OCI-M1 (cell line): ENCODE results near the gene CERS6.

Experiments used
- DNase-seq: peaks from one replicate; lab custom pipeline; 2025; lab: John Stamatoyannopoulos, UW

CERS6 gene

DNA sequence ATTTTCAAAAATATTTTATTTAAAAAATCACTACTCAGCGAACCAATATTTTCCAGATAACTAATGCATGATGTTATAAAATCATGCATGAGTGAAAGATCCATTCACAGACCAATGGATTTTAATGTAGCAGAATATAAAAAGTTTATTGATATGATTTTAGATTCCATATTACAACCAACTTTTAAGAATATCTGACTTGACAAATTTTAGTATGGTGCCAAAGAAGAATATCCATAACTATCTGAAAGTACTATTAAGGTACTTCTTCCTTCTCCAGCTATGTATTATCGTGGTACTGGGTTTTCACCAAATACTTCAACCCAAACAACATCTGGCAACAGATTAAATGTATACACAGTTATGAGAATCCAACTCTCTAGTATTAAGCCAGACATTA lies 246.5 kb downstream of the CERS6 start:
- DNase-seq, result no peak

DNA sequence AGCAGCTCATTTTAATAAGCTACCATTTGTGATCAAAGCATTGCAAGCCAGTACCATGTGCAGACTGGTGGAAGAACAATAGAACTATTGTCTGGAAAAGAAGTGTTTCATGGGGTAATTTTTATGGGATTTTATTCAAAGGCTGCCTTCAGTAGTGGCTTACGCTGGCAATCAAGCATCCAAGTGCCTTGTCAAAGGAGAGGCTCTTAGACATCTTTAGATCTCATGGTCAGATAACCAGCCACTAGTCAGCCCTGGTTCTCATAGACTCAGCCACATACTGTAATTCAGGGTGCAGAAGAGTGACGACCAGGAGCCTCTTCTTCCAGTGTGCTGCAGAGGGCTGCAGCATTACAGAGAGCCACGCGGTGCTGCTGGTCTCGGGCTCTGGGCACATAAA lies 247.9 kb downstream of the CERS6 start:
- no peak for DNase-seq

DNA sequence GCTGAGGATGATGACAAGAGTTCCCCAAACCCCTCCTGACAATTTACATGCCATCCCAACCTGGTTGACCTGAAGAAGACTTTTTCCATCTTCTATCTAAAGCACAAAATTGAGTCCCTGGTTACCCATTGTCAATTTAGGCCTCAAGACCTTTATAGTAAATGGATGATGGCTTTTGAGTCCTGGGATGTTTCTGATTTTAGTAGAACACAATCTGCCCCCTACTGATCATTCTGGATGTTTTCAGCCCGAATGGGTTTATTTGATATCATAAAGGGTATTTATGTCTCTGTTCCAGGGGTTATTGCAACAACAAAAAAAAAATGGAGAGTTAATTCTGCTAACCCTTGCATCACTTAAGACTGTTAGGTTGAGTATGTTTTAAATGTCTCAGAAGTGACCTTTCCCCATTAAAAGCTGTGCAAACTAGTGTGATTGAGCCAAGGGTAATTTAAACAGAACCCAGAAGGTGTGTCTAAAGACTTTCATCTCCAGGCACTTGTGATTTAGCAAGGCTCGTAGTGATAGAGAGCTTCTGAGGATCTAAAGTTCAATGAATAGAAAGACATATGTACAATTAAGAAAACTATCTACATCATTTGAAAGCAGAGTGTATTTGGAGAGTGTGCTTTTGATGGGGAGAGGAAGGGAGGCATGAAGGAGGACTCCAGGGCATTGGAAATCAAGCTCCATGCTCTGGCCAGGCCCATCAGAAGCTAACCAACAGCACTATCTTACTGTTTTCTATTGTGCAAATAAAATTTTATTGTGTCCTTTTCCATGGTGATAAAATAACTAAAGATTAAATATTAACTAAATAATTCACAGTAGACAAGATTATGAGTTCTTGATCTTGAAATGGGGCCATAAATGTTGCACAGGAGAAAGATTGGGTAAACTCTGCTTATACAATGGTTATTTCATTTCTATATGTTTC lies 249.7 kb downstream of the CERS6 start:
- peak; percentile 51 for DNase-seq

DNA sequence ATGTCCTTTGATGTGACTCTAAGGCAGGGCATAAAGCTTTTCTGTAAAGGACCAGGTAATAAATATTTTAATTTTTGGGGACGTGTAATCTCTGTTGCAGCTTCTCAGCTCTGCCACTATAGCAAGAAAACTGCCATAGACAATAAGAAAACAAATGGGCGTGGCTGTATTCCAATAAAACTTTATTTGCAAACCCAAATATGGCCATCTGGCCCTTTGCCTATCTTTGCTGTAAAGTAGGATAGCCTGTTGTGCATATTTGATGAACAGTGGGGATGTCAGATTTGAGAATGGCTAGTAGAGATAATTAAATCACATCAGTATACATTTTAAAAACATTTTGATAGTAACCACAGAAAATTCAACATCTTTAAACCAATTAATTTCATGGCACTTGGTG lies 250.7 kb downstream of the CERS6 start:
- no peak for DNase-seq

DNA sequence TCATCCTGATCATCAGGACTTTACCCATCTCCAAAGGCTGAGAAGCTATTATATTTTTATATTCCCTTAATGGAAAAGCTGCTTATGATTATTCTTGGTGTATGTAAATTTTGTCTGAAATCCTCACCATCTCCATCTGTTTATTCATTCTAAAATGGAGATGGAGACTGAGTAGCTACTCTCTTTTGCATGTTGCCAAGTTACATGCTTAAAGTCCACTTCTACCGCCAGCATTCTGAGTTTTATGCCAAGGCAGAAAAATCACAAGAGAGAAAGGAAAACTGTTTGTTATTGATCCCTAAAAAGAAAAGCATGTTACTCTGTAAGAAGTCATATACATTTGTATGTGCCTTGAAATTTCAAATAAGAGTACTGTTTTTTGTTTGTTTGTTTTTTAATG lies 252.0 kb downstream of the CERS6 start:
- DNase-seq, result no peak

DNA sequence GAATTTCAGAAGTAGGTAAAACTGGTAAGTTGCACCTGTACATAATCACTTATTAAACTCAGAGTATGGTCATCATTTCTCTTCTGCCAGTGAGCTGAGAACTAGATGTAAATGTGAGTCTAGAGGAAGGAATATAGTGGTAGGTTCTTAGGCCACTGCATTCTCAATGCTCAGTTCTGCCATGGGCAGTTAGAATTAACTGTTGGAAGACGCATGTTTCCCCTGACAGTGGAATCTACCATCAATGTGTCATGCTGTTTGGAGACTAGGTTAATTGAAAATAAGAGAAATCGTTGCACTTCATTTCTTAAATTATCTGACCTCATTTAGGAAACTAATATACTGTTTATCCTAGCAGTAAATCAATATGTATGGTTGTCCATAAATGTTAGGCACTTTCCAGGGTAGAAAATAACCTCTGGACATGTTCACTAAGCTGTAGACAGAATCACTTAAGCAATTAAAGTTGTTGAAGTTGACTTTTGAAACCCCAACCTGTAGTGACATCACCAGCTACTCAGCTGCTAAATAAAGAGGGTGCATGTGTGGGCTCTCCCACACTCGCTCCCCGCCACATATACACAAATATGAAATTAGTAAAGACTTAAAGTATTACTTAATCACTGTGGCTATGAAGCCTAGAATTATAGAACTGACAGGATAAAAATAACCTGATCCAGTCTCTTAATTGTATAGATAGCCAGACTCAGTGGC lies 254.8 kb downstream of the CERS6 start:
- no peak for DNase-seq

DNA sequence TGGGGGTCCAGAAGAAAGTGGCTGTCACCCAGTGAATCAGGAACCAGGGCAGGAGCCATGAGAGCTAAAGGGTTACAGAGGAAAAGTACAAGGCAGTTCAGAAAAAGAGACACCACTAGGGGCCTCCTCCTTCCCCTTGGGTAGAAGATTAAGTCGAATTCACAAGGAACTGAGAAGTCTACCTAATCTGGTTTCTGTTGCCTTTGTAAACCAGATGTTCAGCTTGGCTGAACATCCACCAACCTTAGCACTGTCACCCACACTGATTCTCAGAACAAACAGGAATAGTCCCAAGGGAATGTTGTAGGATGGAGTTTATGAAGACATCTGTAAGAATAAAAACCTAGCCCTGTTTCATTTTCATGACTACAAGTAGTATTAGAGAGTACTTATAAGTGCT lies 256.0 kb downstream of the CERS6 start:
- DNase-seq, result peak; percentile 63

DNA sequence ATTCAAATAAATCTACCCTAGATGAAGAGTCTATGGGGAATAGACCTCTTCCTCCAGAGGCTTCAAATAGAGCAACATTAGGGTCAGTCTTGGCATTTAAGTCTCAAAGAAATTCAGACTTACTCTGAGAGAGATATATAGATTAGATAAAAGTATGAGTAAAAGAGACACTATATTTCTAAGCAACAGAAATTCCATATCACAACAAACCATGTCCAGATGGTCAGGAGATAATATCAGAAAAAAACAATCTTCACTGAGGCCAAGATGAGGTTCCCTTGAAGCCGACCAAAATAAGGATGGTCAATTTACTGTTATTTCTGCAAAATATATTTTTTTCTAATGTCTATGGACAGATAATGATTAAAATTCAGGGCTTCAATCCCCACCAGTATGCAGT lies 257.3 kb downstream of the CERS6 start:
- DNase-seq, result no peak

DNA sequence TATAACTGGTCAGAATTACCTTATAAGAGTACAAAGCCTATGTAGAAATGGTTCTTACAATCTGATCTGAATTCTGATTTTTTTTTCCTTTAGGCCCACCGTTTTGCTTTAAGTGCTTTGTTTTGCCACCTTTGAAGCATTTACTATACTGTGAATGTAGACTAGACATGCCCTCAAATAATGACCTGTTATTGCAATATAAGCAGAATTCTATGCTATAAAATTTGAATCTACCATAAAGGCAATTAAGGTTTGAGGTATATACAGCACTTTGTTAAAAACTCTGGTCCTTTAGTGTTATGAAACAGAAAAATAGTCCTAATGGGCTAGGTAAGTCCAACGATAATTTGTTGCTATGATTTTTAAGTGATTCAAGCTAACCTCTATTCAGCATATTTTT lies 259.8 kb downstream of the CERS6 start:
- no peak for DNase-seq

DNA sequence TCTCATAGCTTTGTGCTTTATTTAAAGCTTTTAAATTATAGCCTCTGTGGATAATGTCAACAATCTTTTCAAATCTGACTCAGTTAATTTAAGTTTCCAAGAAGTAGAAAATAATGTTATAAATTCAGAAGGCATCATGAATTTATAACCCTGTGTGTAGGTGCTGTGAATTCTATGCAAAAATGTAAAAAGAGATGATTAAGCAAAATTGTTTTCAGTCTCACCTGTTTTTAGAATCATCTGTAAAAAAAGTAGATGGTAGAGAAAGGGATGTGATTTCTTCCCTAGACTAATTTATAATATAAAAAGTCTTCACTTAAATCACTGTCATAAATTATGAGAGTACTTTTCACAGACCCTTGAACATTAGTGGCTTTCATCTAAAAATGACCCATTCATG lies 260.8 kb downstream of the CERS6 start:
- DNase-seq, result no peak

DNA sequence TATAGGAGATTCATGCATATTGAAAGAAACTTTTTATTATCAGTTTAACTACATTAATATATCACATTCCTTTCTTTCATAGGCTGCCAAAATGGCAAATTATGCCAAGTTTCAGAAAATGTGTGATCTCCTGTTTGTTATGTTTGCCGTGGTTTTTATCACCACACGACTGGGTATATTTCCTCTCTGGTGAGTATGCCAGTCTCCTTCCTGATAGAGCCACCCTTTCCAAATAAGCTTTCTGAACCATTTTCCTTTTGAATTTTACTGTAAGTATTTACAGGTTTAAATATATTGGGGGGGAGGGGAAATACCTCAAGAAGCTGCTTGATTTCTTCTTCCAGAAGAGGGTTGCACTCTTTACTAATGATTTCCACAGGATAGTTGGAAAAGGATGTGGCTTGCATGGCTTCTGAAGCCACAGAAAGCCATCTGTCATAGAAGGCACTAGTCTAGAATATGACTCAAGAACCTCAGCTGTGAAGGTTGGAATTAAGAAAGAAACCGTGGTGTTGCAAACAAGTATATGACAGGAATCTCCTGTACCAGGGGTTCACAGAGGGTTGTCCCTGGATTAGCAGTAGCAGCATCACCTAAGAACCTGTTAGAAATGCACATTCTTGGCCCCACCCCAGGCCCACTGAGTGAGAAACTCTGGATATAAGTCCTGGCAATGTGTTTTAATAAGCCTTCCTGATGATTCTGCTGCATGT lies 261.9 kb downstream of the CERS6 start:
- no peak for DNase-seq

DNA sequence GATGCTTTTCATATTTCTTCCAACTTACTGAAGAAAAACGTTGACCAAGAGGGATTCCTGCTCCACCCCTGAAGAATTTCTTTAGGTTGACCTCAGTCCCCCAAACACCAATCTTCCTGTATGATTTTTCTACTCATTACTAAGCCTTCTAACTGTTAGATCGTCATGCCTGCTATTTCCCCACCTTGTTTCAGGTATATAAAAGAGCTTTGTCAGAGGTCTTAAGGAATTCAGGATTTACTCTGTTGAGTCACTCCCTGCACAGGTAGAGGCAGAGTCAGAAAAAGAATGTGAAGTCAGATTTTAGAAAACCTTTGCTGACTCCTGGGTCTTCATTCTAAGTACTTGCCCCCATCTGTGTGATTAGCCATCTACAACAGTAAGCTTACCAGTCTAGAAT lies 262.6 kb downstream of the CERS6 start:
- no peak for DNase-seq

DNA sequence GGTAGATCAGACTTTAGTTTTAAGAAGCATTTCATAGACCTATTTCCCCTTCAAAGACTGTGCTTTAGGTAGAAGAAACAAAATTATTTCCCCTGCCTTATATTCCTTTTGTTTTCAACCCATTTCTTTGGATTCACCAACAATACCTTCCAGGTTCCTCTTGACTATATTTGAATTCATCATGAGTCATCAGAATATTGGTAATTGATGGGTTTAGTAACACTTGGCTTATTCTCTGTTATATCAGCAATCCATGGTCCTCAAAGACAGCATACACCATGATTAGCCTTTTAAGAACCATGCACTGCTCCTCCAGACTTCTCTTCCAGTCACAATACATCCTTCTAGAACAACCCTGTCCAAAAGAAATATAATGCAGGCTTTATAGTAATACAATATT lies 263.4 kb downstream of the CERS6 start:
- DNase-seq, result no peak

DNA sequence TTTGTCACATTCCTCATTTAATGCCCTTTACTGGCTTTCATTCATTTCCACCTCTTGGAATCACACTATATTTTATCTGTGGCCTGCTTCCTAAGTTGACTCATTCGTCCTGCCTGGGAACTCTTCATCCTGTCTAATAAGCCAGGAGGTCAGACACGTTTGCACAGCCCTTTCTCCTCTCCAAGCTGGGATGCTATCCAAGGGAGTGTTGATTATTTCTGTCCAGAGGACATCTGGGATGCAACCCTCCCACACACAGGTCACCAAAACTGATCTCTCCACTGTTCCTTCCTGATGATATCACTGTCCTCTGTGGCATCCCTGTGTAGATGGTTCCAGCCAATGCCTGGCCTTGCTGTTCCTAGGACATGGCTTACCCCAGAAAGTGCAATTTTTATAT lies 266.5 kb downstream of the CERS6 start:
- no peak for DNase-seq

DNA sequence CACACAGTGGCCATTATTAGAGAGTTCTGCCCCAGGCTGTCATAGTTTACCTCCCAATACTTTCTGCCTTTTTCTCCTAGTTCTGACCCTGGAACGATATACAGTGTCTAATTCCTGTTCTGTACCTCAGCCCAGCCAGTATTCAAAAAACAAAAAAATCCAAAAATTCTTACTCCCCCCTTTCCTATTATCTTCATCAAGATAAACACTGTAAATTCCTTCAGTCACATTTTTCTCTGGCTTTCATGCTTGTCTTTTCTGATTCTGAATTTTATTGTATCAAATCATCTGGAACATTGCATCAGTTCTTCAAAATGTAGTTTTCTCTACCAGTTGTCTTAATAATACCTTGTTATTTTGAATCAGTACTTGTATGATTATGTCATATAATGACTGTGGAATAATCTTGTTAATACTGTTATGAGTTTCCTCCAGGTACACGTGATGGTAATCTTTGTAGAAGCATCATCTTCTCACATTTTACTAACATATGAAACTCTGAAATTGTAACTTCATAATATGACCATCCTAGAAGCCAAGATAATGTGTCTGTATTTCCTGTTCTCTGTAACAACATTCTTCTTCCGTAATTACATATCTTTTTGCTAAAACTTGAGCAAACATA lies 267.3 kb downstream of the CERS6 start:
- no peak for DNase-seq

DNA sequence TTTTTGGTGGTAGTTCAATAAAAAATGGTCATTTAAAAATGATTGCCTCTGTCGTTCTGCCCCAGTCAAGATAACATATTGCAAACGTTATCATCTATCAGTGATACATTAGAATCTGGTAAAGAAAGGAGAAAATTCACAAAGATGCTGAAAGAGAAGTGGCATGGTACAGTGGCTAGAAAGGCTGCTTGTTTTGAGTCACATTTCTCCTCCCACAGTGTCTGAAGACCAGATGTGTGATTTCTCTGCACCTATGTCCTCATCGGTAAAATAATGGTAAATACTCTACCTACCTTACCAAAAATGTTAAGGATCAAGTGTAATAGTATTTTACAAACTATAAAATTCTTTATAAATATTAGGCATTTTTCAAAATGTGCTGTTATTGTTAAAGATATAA lies 270.3 kb downstream of the CERS6 start:
- no peak for DNase-seq

DNA sequence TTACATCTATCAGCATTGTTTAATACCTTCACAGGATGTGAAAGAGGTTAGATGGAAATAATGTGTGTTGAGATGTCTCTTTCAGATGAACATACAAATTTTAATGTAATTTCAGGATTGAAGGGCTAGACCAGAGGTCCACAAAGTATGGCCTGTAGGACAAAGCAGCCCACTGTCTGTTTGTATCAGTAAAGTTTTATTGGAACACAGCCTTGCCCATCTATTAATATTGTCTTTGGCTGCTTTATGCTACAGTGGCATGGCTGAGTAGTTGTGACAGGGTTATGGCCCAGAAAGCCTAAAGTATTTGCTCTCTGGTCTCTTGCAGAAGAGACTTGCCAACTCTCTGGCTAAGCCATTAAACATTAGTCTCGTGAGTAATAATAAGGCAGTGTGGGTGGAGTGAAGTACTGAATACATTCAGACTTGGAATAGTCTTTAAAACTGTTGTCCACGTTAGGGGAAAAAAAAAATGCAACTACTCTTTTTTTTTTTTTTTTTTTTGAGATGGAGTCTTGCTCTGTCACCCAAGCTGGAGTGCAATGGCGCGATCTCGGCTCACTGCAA lies 271.9 kb downstream of the CERS6 start:
- DNase-seq, result no peak

DNA sequence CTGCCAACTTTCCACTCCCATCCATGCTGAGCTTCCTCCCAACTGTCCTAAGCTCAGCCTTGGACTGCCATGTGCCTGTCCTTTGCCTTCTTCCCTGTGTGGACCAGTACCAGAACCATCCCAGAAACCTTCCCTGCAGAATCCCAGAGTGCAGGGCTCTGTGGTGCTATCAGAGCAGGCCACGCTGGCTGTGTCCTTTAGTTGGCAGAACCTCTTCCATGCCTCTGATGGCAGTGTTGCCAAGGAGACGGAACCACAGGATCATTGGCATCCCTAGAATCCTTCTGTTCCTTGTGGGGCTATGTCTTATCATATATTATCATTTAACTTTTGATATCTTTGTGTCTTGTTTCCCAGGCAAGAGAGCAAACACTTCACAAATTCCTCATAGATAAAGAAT lies 273.4 kb downstream of the CERS6 start:
- no peak for DNase-seq

DNA sequence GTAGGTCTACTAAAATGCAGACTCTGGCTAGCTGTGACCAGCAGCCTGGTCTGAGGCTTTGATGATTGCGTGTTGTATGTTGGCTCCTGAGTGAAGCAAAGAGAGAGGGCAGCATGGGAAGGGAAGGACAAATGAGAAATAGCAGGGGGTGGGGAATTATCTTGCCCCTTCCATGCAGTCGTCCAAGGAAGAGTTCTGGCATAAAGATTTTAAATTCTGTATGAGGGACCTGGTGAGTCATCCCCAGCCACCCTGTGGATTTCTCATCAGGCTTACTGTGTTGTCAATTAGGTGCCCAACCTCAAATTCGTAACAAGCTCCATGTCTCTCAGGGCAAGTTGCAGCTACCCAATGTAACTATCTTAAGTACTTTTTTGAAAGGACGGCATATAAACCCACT lies 274.3 kb downstream of the CERS6 start:
- no peak for DNase-seq

DNA sequence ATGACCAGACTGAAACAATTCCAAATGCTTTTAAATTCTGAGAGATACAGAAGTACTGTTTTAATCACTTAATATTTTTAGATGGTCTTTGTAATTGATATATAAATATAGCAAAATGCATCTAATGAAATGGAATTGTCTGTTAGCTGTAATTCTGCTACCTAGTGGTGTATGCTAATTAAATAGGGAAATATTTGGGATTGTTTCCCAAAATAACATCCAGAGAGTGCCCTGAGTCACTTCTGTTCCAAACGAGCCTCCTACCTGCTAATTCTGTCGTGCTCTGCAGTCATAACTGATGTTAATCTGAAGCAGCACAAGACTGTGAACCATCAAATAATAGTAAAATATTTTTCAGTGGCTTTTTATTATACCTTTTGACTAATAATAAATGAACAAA lies 274.9 kb downstream of the CERS6 start:
- DNase-seq, result no peak

DNA sequence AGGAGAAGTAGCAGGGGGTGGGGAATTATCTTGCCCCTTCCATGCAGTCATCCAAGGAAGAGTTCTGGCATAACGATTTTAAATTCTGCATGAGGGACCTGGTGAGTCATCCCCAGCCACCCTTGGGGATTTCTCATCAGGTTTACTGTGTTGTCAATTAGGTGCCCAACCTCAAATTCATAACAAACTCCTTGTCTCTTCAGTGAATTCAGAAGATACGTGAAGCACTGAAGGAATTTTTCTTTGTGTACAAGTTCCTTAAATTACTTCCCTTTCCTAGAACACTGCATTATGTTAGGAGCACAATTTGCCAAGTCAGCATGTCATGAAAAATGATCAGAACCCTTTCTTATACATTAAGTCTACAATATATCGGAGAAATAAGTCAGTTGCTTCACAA lies 275.5 kb downstream of the CERS6 start:
- peak; percentile 16 for DNase-seq

DNA sequence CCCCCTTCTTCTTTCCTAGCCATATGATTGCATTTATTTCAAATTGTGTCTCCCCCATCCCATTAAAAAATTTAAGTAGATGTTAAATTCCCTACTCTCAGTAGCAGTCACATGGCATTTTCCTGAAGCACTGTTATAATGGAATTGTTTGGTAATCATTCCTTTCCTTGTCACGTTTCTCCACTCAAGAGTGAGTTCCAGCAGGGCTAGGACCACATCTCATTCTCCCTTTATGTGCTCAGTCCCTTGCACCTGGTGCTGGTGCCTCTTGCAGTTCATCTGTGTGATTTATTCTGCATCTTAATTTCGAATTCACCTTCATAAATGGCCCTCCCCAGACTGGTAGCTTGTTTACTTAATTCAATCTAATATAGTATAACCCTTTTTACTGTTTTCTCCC lies 276.0 kb downstream of the CERS6 start:
- no peak for DNase-seq
